ENCODE data around the gene ZNF638.

Gene ZNF638

DNA sequence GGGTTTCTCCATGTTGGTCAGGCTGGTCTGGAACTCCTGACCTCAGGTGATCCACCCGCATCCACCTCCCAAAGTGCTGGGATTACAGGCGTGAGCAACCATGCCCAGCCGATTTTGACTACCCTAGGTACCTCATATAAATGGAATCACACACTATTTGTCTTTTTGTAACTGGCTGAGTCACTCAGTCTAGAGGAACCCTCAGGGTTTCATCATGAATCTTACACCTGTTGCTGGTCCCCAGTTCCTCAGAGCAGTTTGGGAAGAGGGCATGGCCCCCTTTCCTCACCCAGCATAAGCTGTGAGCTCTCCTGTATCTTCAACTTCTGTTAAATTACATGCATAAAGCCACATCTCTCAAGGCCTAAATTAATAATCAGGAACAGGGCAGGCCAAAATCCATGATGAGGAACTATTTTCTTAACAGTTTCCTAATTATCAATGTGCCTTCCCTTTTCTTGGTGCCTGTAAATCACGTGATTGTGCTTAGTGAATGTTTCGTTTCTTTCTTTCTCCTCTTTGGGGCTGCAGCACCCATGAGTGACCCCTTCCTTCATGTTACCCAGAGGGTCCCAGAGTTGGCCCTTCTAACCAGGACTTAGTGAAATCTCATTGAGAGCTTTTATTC, 142.6 kb downstream of the ZNF638 start:
- TF ChIP-seq CTCF (conservative IDR thresholded peaks at IDR 0.05; ENCODE audit: low read depth, low read length), result no peak
- no peaks in the 10 kb centered on the region for H3K27me3 ChIP-seq (ENCODE audit: insufficient read depth, low read depth)
- no peaks in the 10 kb centered on the region for H3K36me3 ChIP-seq (ENCODE audit: insufficient read depth)
- no peak overlapping the region for H3K27ac ChIP-seq
- no peak overlapping the region for H3K4me2 ChIP-seq
- no peak overlapping the region for H2AFZ ChIP-seq (ENCODE audit: low read depth)
- H4K20me1 ChIP-seq (ENCODE audit: insufficient read depth), result no peaks in the 10 kb centered on the region
- H3K9ac ChIP-seq, result no peak overlapping the region
- H3K4me3 ChIP-seq (IDR thresholded peaks at IDR 0.05; ENCODE audit: insufficient read depth, low read depth, low read length), result no peak overlapping the region
- no peaks in the 10 kb centered on the region for H3K79me2 ChIP-seq (ENCODE audit: insufficient read depth, low read depth)
- H3K4me1 ChIP-seq (ENCODE audit: low read depth, poor library complexity, severe bottlenecking), result no peaks in the 10 kb centered on the region

DNA sequence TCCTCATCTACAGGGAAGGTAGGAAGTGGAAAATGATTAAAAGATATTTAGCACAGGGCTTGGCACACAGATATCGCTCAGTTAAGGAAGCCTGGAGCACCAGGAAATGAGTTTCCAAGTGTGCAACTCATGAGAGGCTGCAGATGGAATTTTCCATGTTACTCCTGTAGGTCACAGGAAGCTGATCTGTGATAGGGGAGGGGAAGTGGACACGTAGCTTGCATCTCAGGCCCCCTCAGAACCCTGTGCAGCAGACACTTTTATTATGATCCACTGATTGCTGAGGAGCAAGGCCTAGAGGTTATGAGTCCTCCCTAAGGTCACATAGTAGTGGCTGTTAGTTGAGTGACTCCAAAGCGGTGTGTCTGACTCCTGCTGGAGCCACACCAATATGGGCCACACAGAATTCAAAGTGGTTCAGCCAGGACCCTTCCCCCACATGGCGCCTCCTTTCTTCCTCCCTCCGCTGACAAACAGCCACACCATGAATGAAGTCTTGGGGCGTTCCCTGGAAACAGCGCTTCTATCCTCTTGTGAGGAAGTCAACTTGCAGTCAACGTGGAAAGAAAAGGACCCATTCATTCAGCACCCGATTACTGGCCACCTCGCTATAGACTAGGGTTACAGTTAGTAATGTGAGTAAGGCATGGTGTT, 143.3 kb downstream of the ZNF638 start:
- no peak for TF ChIP-seq CTCF (conservative IDR thresholded peaks at IDR 0.05; ENCODE audit: low read depth, low read length)
- H3K4me2 ChIP-seq, result no peak overlapping the region
- no peaks in the 10 kb centered on the region for H3K4me1 ChIP-seq (ENCODE audit: low read depth, poor library complexity, severe bottlenecking)
- H3K36me3 ChIP-seq (ENCODE audit: insufficient read depth), result no peaks in the 10 kb centered on the region
- no peak overlapping the region for H3K27ac ChIP-seq
- H3K4me3 ChIP-seq (IDR thresholded peaks at IDR 0.05; ENCODE audit: insufficient read depth, low read depth, low read length), result no peak overlapping the region
- H3K79me2 ChIP-seq (ENCODE audit: insufficient read depth, low read depth), result no peaks in the 10 kb centered on the region
- no peak overlapping the region for H2AFZ ChIP-seq (ENCODE audit: low read depth)
- H3K9ac ChIP-seq, result no peak overlapping the region
- no peaks in the 10 kb centered on the region for H3K27me3 ChIP-seq (ENCODE audit: insufficient read depth, low read depth)
- H4K20me1 ChIP-seq (ENCODE audit: insufficient read depth), result no peaks in the 10 kb centered on the region

DNA sequence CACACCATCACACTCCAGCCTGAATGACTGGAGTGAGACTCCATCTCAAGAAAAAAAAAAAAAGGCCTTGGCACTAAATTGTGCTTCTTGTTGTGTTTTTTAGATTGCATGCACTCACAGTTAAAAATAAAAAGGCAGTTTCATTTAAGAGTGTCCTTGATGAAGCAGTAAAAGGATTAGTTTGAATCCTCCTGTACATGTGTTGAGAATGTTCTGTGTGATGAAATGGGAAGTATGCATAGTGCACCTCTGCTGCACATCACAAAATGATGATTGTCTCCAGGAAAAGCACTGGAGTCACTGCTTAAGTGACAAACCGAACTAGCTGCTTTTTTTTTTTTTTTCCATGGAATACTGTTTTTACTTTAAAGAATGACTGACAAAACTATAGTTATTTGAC, 144.9 kb downstream of the ZNF638 start:
- Histone ChIP-seq H3K4me3 (IDR thresholded peaks at IDR 0.05; ENCODE audit: insufficient read depth, low read depth, low read length) (no peak overlapping the region), H3K79me2 (ENCODE audit: insufficient read depth, low read depth) (no peaks in the 10 kb centered on the region), H3K36me3 (ENCODE audit: insufficient read depth) (no peaks in the 10 kb centered on the region), H3K27me3 (ENCODE audit: insufficient read depth, low read depth) (no peaks in the 10 kb centered on the region), H3K27ac (no peak overlapping the region), H3K9ac (no peak overlapping the region), H2AFZ (ENCODE audit: low read depth) (no peak overlapping the region), H3K4me1 (ENCODE audit: low read depth, poor library complexity, severe bottlenecking) (no peaks in the 10 kb centered on the region), H3K4me2 (no peak overlapping the region), H4K20me1 (ENCODE audit: insufficient read depth) (no peaks in the 10 kb centered on the region)
- TF ChIP-seq CTCF (conservative IDR thresholded peaks at IDR 0.05; ENCODE audit: low read depth, low read length), result no peak

DNA sequence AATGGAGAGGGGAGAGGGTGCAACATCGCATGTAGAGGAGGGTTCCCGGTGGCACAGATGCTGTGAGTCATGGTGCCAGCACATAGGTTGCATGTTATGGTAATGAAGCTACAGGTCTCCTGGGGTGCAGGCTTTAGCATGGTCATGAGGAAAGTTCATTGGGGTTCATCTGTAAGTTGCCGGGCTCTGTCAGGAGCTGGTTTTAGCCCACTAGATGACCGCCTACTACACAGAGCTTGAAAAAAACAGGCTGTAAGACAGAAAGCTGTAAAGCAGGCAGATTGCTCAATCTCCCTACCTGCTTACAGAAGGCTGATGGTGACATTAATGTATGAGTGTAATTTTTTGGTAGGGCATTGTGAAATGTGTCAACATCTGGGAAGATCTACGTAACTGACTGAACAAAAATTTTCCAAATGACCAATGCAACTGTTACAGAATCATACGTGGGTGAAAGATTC, 145.7 kb downstream of the ZNF638 start:
- H3K27ac ChIP-seq, result no peak overlapping the region
- no peaks in the 10 kb centered on the region for H3K79me2 ChIP-seq (ENCODE audit: insufficient read depth, low read depth)
- no peak overlapping the region for H3K4me3 ChIP-seq (IDR thresholded peaks at IDR 0.05; ENCODE audit: insufficient read depth, low read depth, low read length)
- H3K27me3 ChIP-seq (ENCODE audit: insufficient read depth, low read depth), result no peaks in the 10 kb centered on the region
- no peak for TF ChIP-seq CTCF (conservative IDR thresholded peaks at IDR 0.05; ENCODE audit: low read depth, low read length)
- H3K4me1 ChIP-seq (ENCODE audit: low read depth, poor library complexity, severe bottlenecking), result no peaks in the 10 kb centered on the region
- H3K4me2 ChIP-seq, result no peak overlapping the region
- no peaks in the 10 kb centered on the region for H3K36me3 ChIP-seq (ENCODE audit: insufficient read depth)
- H4K20me1 ChIP-seq (ENCODE audit: insufficient read depth), result no peaks in the 10 kb centered on the region
- H2AFZ ChIP-seq (ENCODE audit: low read depth), result no peak overlapping the region
- H3K9ac ChIP-seq, result no peak overlapping the region
